B cell (primary cell): ENCODE results near the gene ANKHD1.

Experiments used
- CTCF ChIP-seq: fragments of 200-600 bp; IDR thresholded peaks from one replicate; pipeline ENCODE4 v1.8.0; 2022; ENCODE audit warnings: antibody characterized with exemption, mild to moderate bottlenecking
- EZH2 ChIP-seq: IDR thresholded peaks from 2 replicates; pipeline ENCODE4 v1.6.1; 2012; ENCODE audit warnings: borderline replicate concordance, low read depth, mild to moderate bottlenecking, moderate library complexity, low read length; ENCODE audit not compliant: insufficient read depth, poor library complexity, severe bottlenecking

GRCh38 chr5:140488914-140489313 is 87.3 kb downstream of the ANKHD1 start:
- TF ChIP-seq CTCF = no peak
- TF ChIP-seq EZH2 = no peak
